ENCODE measurements around the gene TRIO. TPM values are rescaled to one million over a fixed set of nuclear protein-coding genes. Genes with fewer than 3 reads are reported as not detected.

Gene TRIO
- total RNA-seq, 2 donors from 2014 or later, result 62.0 to 137 TPM

- Histone ChIP-seq H3K27ac (no peak overlapping the region), H3K9me3 (no peaks in the 10 kb centered on the region), H3K4me1 (no peaks in the 10 kb centered on the region), H3K4me3 (no peak overlapping the region), H3K27me3 (no peaks in the 10 kb centered on the region), H3K36me3 (replicated peaks in 1 of 2; ENCODE audit: insufficient read depth in 1 of 2, low read depth in 2 of 2) (no peaks in the 10 kb centered on the region)
- DNase-seq, result no peak
- ATAC-seq, result no peak
- WGBS, 2 donors, result 75 to 81% methylated on average over 6 of the region's 6 CpGs
- TF ChIP-seq POLR2A (IDR thresholded peaks at IDR 0.05) (no peak), CTCF (IDR thresholded peaks at IDR 0.05) (no peak)
- intact Hi-C loops (cut with DNase I), result no loop called here
Observed at GRCh38 chr5:14238272-14238671, 95.1 kb downstream of the TRIO start.

- intact Hi-C loops (cut with DNase I), result no loop called here
- WGBS, 2 donors, result 93 to 94% methylated on average over 8 of the region's 8 CpGs
- TF ChIP-seq CTCF (IDR thresholded peaks at IDR 0.05) (no peak), POLR2A (IDR thresholded peaks at IDR 0.05) (no peak)
- Histone ChIP-seq H3K36me3 (replicated peaks in 1 of 2; ENCODE audit: insufficient read depth in 1 of 2, low read depth in 2 of 2) (no peaks in the 10 kb centered on the region), H3K9me3 (no peaks in the 10 kb centered on the region), H3K27ac (no peak overlapping the region), H3K27me3 (no peaks in the 10 kb centered on the region), H3K4me3 (no peak overlapping the region), H3K4me1 (no peaks in the 10 kb centered on the region)
- ATAC-seq (no peak), DNase-seq (no peak)
Observed at GRCh38 chr5:14239404-14239803, 96.3 kb downstream of the TRIO start.

GRCh38 chr5:14239951-14240350 lies 96.8 kb downstream of the TRIO start:
- H3K27ac ChIP-seq, result no peak overlapping the region
- H3K27me3 ChIP-seq, result no peaks in the 10 kb centered on the region
- TF ChIP-seq POLR2A (IDR thresholded peaks at IDR 0.05) (no peak), CTCF (IDR thresholded peaks at IDR 0.05) (no peak)
- intact Hi-C loops (cut with DNase I), result no loop called here
- ATAC-seq (no peak), DNase-seq (no peak)
- H3K9me3 ChIP-seq, result no peaks in the 10 kb centered on the region
- H3K36me3 ChIP-seq (replicated peaks in 1 of 2; ENCODE audit: insufficient read depth in 1 of 2, low read depth in 2 of 2), result no peaks in the 10 kb centered on the region
- no peak overlapping the region for H3K4me3 ChIP-seq
- 80 to 85% methylated on average over 2 of the region's 2 CpGs for WGBS, 2 donors
- H3K4me1 ChIP-seq, result no peaks in the 10 kb centered on the region

GRCh38 chr5:14240359-14240758 lies 97.2 kb downstream of the TRIO start:
- H3K9me3 ChIP-seq, result no peaks in the 10 kb centered on the region
- no peak overlapping the region for H3K4me3 ChIP-seq
- H3K27ac ChIP-seq, result no peak overlapping the region
- H3K36me3 ChIP-seq (replicated peaks in 1 of 2; ENCODE audit: insufficient read depth in 1 of 2, low read depth in 2 of 2), result no peaks in the 10 kb centered on the region
- 80 to 88% methylated on average over 2 of the region's 2 CpGs for WGBS, 2 donors
- TF ChIP-seq CTCF (IDR thresholded peaks at IDR 0.05), result no peak
- TF ChIP-seq POLR2A (IDR thresholded peaks at IDR 0.05), result no peak
- DNase-seq (no peak), ATAC-seq (no peak)
- intact Hi-C loops (cut with DNase I), result no loop called here
- no peaks in the 10 kb centered on the region for H3K27me3 ChIP-seq
- no peaks in the 10 kb centered on the region for H3K4me1 ChIP-seq

GRCh38 chr5:14241141-14241540 lies 98.0 kb downstream of the TRIO start:
- H3K27me3 ChIP-seq, result no peaks in the 10 kb centered on the region
- no peaks in the 10 kb centered on the region for H3K9me3 ChIP-seq
- no peak overlapping the region for H3K27ac ChIP-seq
- H3K4me1 ChIP-seq, result no peaks in the 10 kb centered on the region
- no peak for ATAC-seq
- WGBS, 2 donors, result 82 to 83% methylated on average over 1 of the region's 1 CpG
- DNase-seq, result no peak
- intact Hi-C loops (cut with DNase I), result no loop called here
- TF ChIP-seq POLR2A (IDR thresholded peaks at IDR 0.05) (no peak), CTCF (IDR thresholded peaks at IDR 0.05) (no peak)
- H3K36me3 ChIP-seq (replicated peaks in 1 of 2; ENCODE audit: insufficient read depth in 1 of 2, low read depth in 2 of 2), result no peaks in the 10 kb centered on the region
- H3K4me3 ChIP-seq, result no peak overlapping the region
